Stimulated activated CD4-positive, alpha-beta T cell treated with anti-CD3 and anti-CD28 coated beads, Interleukin-4, amount 100 ng/mL, for 4 hours (primary cell): ENCODE data around the gene CPNE5.

Source experiments
- DNase-seq, 2 experiments: peaks; one replicate each; pipeline ENCODE4 v3.0.0-alpha.2; 2020

The CPNE5 gene

DNA sequence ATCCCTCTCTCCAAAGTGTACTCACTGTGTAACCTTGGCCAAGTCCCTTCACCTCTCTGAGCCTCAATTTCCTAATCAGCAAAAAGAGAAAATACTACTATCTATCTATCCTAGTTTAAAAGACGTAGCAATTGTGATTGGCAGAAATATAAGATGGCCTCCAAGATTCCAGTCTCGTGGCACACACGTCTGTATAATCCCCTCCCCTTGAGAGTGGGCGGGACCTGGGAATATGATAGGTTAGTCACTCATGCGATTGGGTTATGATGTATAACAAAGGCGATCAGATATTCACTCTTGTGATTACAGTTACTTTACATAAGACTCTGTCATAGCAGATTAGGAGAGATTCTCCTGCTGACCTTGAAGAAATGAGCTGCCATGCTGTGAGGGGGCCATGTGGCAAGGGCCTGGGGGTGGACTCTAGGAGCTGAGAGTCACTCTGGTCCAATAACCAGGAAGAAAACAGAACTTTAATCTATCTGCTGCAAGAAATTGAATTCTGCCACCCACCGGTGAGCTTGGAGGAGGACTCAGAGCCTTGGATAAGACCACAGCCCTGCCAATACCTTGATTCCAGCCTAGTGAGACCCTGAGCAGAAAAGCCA is 6.0 kb downstream of the CPNE5 start:
- no peak for DNase-seq

DNA sequence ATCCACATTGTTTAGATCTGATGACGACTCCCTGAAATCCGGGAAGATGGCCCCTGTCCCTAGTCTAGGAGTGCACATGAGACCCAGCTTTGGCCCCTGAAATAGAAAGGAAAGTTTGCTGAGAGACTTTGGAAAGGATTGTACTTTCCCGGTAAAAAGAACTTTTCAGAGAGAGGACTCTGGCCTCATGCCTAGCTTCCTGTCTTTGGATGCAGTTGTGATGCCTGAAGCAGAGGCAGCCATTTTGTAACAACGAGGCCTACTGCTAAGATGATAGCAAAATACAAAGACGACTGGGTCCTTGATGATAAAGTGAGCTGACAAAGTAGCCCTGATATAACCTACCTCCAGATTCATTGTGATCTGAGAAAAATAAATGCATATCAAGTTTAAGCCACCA is 6.9 kb downstream of the CPNE5 start:
- DNase-seq = no peak

DNA sequence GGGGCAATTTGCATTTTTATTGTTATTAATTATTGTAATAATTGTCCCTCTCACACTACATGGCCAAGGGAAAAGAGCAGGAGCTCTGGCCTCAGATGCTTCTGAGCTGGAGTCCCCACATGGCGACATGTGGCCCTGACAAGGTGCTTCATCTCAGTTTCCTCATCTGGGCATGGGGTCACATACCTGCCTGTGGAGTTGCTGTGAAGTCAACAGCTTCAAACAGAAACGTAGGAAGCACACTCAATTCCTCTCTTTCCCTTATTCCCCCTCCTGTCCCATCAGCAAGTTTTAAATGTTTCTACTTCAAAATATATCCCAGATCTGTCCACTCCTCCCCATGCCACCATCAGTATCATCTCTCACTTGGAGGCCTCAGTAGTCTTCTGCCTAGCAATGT is 8.7 kb downstream of the CPNE5 start:
- DNase-seq = no peak

DNA sequence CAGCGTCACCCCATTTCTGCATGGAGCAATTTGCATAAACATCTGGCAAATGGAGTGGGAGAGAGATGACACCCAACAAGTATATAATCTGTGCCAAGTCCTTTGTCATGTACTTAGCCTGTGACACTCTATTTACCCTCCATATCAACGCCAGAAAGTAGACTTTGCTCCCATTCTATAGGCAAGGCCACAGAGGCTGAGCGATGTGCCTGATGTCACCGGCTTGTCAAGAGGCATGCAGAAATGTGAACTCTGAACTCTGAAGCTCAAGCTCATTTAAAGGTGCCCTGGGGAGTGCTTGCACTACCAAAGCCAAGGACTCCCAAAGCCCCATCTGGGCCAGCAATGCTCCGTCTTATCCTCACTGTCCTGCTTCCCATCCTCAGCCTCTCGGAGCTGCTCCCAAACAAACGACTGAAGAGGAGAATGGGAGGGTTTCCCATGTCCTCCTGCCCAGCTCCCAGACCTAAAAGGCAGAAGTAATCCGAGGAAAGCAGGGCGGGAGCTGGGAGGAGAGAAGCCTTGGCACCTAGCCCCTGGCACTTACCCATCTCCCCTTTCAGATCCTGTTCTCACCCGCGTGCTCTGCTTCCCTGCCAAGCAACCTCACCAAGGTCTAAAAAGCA is 9.2 kb downstream of the CPNE5 start:
- no peak for DNase-seq

DNA sequence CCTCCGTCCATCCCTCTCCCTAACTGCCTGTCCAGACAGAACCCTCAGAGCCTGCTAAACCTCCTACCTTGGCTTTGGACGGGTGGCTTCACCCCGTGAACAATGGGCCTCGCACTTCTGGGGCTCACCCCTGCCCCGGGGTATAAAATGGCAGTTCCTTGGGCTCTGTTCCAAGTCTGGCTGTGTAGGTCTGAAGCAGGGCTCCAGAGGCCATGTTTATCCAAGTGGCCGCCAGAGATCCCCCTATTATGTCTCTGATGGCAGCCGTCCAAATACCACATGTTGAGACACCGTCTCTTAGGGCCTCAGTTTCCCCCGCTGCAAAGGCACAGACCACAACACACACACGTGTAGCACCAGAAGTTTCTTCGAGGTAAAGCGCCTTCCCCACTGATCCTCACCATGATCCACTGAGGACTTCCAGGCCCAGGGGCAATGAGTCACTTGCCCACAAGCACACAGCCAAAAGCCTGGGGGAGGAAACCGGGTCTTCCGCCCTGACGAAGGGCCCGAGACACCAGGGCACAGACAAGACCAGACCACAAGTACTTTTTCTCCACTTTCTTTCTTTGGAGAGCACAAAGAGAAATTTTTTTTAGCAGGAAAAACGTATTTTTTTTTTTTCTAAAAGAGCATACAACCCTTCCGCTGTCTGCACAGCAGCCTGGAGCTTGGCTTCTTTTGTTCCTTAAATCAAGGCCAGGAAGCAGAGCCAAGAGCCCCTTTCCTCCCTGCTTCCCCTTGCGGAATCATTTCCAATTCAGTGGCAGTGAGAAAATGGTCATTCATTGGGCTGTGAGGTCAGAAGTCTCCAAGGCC is 11.8 kb downstream of the CPNE5 start:
- peak in 1 of 2 experiments; percentile 21 for DNase-seq

DNA sequence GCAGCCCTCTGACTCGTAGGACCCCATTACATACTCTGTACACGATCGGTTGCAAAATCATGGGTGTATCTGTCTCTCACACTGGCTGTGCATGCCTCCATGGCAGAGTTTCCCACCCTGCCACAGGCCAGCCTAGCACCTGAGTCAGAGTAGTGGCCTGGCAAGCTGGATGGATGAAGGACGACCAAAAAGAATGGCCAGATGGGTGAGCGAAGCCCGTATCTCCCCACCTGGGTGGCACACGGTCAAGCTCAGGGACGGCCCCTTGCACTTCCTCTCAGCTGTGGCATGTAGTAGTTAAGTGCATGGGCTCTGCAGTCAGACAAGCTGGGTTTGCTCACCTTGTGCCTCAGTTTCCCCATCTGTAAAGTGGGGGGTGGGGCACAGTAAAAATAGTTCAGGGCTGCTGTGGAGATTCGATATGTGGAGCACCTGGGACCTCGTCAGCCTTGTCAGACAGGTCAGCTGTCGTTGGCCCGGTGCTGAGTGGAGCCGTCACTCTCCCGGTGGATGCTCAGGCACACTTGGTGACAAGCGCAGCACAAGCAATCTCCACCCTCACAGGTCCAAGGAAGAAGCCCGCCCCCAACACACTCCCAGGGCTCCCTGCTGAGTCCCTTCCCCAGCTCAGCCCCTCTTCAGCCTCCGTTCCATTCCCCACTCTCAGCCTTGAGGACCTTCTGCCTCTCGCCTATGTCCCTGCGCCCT is 12.6 kb downstream of the CPNE5 start:
- no peak for DNase-seq

DNA sequence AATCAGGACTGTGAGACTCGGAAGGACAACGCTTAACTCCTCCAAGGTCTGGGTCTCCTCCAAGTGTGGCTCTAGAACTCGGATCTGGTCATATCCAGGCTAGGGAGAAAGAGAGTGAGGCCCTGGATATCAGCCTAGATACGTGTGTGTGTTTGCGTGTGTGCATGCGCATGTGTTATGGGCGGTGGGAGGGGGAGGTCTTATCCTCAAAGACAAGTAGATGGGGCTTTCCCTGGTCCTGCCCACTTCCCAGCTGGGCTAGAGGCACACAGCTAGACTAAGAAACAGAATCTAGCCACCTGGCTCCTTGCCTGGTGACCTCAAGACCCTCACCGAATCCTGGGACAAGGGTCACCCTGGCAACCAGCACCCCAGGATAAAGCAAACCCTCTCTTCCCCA is 13.2 kb downstream of the CPNE5 start:
- DNase-seq = no peak

DNA sequence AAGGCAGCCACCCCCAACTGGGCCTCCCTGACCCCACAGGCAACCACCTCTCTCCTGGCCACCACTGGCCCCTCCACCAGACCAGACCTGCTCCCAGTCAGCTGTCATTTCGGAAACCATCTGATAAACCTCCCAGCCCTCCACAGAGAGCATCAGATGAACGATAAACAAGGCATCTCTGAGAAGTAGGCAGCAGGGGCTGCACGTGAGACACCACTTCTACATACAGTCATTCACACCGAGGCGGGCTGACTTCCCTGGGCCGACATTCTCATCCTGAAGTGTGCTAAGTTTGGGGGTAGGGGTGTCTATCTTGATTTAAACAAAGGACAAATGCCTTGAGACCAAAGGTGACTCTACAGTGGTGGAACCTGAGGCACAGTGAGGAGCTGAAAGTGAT is 13.8 kb downstream of the CPNE5 start:
- no peak for DNase-seq

DNA sequence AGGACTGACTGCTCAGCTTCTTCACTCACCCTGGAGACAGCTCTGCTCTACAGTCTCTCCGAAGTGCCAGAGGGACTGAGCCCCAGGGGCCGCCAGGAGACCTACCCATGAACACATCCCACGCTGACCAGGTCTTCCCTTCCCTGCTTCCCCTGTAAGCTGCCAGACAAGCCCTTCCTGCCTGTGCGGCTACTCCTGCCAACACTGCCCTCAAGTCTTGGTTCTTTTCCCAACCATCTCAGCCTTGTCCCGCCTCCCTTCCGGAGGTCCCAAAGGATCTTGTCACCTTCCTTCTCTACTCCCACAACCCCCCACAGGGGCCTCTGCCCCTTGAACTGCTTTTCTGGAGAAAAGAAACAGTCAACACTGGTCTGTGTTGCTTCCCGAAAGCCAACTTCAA is 15.0 kb downstream of the CPNE5 start:
- no peak for DNase-seq

DNA sequence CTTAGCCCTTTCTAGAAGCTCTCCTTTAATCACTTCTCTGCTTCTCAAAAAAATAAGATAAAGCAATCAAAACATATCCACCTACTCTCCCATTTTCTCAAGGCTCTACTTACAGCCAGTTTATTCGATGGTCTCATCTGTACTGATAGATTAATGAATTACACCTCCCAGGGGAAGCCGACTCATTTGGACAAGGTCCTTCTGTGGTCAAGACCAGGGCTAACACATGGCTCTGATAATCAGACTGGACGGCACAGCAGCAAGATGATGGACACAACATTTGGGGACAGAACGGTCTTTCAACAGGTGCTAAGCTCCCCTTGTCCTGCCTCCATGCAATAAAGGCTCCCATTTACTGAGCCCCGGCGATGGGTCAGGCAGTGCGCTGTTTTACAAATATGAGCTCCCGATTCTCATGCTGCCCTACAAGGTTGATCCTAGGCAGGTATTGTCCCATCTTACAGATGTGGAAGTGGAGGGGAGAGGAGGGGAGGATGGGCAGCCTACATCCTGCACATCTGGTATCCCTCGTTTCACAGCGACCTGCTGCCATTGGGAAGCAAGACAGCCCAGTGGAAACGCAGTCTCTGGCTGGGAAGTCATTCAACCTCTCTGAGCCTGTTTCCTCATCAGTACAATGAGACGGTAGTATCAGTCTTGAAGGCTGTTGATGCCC is 15.7 kb downstream of the CPNE5 start:
- DNase-seq = no peak

DNA sequence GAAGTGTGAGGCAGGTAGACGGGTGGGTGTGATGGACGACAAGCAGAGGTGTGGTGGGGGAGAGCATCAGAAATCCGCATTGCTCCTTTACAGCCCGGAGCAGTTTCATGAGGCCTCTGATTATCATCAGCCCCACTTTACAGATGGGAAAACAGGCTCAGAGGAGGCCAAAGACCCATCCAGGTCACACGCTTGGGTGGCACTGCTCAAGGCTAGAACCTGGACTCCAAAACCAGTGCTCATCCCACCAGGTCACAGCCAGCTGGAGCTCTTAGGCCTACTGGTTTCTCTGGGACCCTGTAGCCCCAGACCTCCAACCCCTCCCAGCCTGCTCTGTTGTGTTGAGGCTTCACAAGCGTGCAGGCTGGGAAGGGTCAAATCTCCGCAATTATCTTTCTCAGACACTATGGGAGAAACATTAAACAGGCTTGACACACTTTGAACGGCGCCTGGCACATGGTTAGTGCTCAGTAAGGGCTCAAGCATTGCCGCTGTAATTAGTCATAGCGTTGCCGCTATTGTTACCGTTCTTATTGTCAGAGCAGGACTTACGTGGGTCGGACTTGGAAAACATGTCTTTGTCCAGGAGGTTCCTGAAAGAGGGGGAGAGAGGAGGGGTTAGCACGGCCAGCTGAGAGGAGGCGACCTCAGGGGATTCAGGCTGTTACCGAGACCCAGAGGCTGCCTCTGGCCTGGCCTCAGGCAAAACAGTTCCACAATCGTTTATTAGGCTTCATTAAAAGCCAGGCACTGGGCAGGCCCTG is 16.6 kb downstream of the CPNE5 start:
- DNase-seq = no peak

DNA sequence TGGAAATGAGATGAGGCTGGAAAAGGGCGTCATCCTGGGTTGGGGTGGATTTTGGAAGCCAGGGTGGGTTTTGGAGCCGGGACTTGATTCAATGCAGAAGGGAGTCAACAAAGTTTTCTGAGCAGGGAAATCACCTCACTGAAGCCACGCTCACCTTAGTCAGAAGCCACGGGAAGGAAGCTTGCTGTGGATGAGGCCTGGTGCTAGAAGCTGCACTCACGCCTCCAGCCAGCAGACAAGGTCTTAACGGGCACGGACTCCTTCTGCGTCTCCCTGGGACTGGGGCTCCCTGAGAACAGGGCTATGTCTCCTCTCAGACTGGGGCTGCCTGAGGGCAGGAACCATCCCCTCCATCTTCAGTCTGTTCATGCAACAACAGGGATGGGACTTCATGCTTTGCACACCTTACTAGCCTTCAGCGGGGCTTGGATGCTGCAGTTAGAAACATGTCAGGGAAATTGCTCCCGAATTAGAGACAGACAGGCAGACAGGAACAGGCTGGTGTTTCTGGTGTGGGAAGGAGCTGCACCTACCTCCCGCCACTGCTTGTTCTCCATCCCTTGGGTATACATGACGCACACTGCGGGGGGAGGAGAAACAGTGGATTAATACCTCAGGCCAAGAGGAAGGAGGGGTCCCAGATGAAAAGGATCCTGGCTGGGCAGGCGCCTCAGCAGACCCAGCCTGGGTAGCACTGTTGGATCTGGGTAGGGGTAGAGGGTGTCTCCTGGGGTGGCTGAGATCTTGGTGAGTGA is 17.5 kb downstream of the CPNE5 start:
- DNase-seq = no peak

DNA sequence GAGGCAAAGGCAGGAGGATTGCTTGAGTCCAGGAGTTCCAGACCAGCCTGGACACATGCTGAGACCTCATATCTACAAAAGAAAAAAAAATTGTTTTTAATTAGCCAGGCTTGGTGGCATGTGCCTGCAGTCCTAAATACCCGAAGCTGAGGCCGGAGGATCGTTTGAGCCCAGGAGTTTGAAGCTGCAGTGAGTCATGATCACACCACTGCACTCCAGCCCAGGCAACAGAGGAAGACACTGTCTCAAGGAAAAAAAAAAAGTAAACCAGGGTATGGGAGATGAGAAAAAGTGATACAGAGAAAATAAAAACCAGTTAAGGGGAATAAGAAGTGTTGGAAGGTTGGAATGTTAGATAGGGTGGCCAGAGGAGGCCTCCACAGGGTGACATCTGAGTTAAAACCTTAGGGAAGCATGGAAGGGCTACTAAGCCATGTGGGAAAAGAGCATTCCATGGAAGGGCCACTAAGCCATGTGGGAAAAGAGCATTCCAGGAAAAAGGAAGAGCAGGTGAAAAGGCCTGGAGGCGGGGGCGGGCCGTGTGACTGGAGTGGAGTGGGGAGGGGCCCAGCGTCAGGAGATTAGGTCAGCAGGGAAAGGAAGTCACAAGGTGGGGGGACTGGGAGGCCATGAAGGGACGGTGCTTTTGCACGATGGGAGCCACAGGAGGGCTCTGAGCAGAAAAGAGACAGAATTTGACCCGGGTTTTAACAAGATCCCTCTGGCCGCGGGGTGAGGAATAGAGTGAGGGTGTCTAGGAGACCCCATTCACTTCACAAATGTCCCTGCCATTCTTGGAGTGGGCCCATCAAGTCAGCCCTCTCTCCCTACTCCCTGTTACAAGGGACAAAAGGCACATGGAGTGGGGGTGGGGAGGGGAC is 18.3 kb downstream of the CPNE5 start:
- no peak for DNase-seq

DNA sequence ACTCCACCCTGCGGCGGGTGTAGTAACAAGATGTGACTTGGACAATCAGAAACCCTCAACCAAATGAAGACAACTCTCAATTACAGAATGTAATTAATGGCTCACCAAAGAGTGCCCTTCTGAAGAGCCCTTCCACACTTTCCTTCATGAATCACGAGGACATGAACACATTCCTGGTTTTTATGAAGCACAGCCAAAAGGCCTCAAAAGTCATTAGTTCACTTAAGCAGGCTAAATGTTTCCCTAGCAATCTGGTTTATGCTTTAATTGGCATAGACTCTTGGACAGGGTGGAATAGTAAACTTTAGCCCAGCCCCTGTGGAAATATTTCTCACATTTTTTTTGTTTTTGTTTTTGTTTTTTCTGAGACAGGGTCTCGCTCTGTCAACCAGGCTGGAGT is 20.5 kb downstream of the CPNE5 start:
- DNase-seq = no peak

DNA sequence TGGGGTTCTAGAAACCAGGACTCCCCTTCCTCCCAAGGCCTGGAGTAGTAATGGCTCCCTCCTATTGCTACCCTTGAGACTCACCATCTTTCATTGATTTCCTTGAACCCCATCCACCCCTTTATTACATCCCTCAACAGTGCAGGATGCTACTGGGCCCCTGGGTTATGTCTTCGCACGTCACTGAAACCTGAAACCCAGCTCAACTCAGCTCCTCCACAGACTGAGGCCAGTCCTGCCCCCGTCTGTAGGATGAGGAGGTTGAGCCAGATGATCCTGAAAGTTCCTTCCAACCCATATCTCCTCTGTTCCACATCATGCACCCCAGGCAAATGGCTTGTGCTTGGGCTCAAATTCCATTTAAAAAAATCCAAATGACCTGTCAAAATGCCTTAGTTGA is 21.4 kb downstream of the CPNE5 start:
- no peak for DNase-seq

DNA sequence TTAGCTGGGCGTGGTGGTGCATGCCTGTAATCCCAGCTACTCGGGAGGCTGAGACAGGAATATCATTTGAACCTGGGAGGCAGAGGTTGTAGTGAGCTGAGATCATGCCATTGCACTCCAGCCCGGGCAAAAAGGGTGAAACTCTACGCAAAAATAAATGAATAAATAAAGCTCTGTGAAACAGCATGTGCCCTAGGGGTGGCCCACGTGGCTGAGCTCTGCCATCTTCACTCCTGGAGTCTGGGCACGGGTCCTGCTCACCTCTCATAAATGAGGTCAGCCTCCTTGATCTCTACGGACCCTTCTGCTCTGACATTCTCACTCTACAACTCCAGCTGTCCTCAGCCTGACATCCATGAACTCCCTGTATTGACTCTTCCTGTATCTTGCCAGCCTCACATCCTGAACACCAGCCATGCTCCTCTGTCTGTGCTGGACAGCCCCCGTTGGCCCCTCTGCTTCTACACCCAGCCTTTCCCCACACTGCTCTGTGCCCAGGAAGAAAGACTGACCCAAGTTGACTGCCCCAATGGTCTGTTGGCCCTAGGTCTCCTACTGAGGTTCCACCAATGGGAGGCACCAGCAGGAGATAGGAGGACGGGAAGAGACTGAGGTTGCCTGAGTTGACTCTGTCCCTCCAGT is 21.9 kb downstream of the CPNE5 start:
- DNase-seq = no peak

DNA sequence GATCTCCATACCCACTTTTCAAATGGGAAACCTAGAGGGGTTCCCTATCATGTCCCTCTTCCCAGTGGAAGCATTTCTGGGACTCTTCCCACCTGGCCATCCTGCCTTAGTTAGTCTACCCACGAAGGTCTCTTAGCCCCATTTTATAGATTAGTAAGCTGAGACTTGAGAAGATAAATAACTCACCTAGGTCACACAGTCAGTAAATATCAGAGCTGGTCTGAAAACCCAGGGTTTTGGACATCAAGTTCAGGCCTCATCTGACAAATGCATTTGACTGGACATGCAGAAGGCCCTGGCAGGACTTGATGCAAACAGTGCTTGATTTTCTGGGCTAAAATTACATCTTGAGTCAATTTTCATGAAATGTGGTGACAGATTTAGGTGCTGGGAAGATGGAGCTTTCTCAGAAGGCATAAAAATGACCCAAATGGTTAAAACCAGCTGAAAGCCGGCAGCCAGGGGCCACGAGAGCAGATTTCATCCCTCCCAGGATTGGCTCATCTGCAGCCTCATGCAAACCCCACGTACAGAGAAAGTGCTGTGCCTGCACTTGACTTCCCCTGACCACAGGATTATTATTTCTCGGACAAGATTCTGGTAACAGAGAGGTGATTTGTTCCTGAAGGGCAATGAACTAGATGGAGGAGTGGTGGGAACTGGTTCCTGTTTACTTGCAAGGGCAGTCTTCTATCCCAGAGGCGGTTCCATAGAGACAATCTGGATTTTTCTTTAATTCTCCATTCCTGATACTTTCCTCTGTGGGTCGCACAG is 23.1 kb downstream of the CPNE5 start:
- no peak for DNase-seq

DNA sequence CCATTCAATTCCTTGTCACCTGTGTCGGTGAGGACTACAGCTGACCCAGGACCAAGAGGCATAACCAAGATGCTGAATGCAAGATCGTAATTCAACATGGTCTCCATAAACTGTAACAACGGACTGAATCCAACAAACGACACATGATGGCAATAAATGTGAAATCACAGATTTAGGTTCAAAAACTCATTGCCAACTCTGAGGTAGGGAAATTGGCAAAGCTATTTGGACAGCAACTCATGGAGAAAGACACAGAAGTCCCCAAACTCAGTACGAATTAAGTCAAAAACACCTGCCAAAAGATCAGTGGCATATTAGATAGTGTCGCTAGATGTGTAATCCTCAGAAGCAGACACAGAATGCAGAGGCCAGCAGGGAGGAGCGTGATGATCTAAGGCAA is 25.0 kb downstream of the CPNE5 start:
- DNase-seq = no peak

DNA sequence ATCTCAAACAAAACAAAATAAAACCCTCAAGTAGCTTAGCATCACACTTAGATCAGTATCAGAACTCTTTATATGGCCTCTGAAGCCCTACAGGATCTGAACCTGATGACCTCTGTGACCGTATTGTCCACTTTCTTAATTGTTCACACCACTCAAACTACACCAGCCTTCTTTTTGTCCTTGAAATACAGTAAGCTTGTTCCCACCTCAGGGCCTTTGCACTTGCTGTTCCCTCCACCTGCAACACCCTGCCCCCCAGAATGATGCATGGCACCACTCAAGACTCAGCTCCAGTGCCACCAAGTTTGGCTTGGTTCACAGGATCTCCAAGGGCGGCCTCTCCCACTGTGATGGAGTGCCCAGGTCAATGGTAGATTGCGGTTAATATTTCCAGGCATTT is 25.7 kb downstream of the CPNE5 start:
- no peak for DNase-seq
